ENCODE measurements around the gene ZNF280C. TPM values are rescaled to one million over a fixed set of nuclear protein-coding genes. Genes with fewer than 3 reads are reported as not detected.

The ZNF280C gene
- total RNA-seq, 1 donor from 2014 or later = 3.4 TPM

- TF ChIP-seq CTCF (IDR thresholded peaks at IDR 0.05) = no peak
- Mint-ChIP-seq H3K27me3 (ENCODE audit: low read depth) (no peaks in the 10 kb centered on the region), H3K4me3 (ENCODE audit: unreplicated experiment) (no peak overlapping the region), H3K4me1 (ENCODE audit: low read depth) (peaks cover 32% of the 10 kb centered on the region), H3K9me3 (ENCODE audit: low read depth) (peaks cover 3% of the 10 kb centered on the region), H3K36me3 (ENCODE audit: low read depth) (peaks cover 7% of the 10 kb centered on the region), H3K27ac (ENCODE audit: unreplicated experiment) (peak overlapping the region; percentile 88)
- DNase-seq (ENCODE audit: low spot score) = no peak
Measured at GRCh38 chrX:130179170-130179569, 89.5 kb downstream of the ZNF280C start.

GRCh38 chrX:130176942-130177341 lies 91.8 kb downstream of the ZNF280C start:
- no peak for TF ChIP-seq CTCF (IDR thresholded peaks at IDR 0.05)
- H3K9me3 Mint-ChIP-seq (ENCODE audit: low read depth) = peaks cover 3% of the 10 kb centered on the region
- H3K27me3 Mint-ChIP-seq (ENCODE audit: low read depth) = no peaks in the 10 kb centered on the region
- DNase-seq (ENCODE audit: low spot score) = no peak
- peaks cover 6% of the 10 kb centered on the region for H3K36me3 Mint-ChIP-seq (ENCODE audit: low read depth)
- H3K4me3 Mint-ChIP-seq (ENCODE audit: unreplicated experiment) = no peak overlapping the region
- peaks cover 48% of the 10 kb centered on the region for H3K4me1 Mint-ChIP-seq (ENCODE audit: low read depth)
- no peak overlapping the region for H3K27ac Mint-ChIP-seq (ENCODE audit: unreplicated experiment)

- Mint-ChIP-seq H3K27ac (ENCODE audit: unreplicated experiment) (peak overlapping the region; percentile 13), H3K4me1 (ENCODE audit: low read depth) (peaks cover 48% of the 10 kb centered on the region), H3K36me3 (ENCODE audit: low read depth) (peaks cover 6% of the 10 kb centered on the region), H3K4me3 (ENCODE audit: unreplicated experiment) (no peak overlapping the region), H3K9me3 (ENCODE audit: low read depth) (peaks cover 3% of the 10 kb centered on the region), H3K27me3 (ENCODE audit: low read depth) (no peaks in the 10 kb centered on the region)
- DNase-seq (ENCODE audit: low spot score) = no peak
- TF ChIP-seq CTCF (IDR thresholded peaks at IDR 0.05) = no peak
Measured at GRCh38 chrX:130176354-130176776, 92.3 kb downstream of the ZNF280C start.

- Mint-ChIP-seq H3K27me3 (ENCODE audit: low read depth) (no peaks in the 10 kb centered on the region), H3K4me3 (ENCODE audit: unreplicated experiment) (no peak overlapping the region), H3K36me3 (ENCODE audit: low read depth) (peaks cover 6% of the 10 kb centered on the region), H3K9me3 (ENCODE audit: low read depth) (peaks cover 2% of the 10 kb centered on the region), H3K27ac (ENCODE audit: unreplicated experiment) (peak overlapping the region; percentile 97), H3K4me1 (ENCODE audit: low read depth) (peaks cover 50% of the 10 kb centered on the region)
- no peak for DNase-seq (ENCODE audit: low spot score)
- TF ChIP-seq CTCF (IDR thresholded peaks at IDR 0.05) = no peak
Measured at GRCh38 chrX:130174937-130175336, 93.8 kb downstream of the ZNF280C start.

- Mint-ChIP-seq H3K4me3 (ENCODE audit: unreplicated experiment) (peak overlapping the region; percentile 82), H3K36me3 (ENCODE audit: low read depth) (peaks cover 4% of the 10 kb centered on the region), H3K9me3 (ENCODE audit: low read depth) (no peaks in the 10 kb centered on the region), H3K4me1 (ENCODE audit: low read depth) (peaks cover 42% of the 10 kb centered on the region), H3K27me3 (ENCODE audit: low read depth) (no peaks in the 10 kb centered on the region), H3K27ac (ENCODE audit: unreplicated experiment) (peak overlapping the region; percentile 97)
- DNase-seq (ENCODE audit: low spot score) = no peak
- TF ChIP-seq CTCF (IDR thresholded peaks at IDR 0.05) = no peak
Measured at GRCh38 chrX:130174045-130174704, 94.5 kb downstream of the ZNF280C start.

All from chondrocyte (in vitro differentiated cells).